MM.1S (cell line): ENCODE results near the gene REXO4.

Experiments used
- DNase-seq: peaks from one replicate; pipeline ENCODE4 v3.0.0-alpha.2; 2015
- H2AFZ ChIP-seq: fragments of 300-600 bp; sonication (generic); 2 replicates; pipeline ENCODE4 v1.6.0; 2016; ENCODE audit warnings: antibody characterized with exemption, low read length
- H3F3A ChIP-seq: fragments of 300-600 bp; sonication (generic); 2 replicates; pipeline ENCODE4 v1.6.1; 2016; ENCODE audit warnings: mild to moderate bottlenecking, antibody characterized with exemption, low read length, moderate library complexity, mixed read lengths; ENCODE audit not compliant: insufficient read depth
- H3K27ac ChIP-seq: fragments of 300-600 bp; sonication (generic); 2 replicates; pipeline ENCODE4 v1.5.1; 2016; ENCODE audit warnings: mild to moderate bottlenecking, low read length
- H3K27me3 ChIP-seq: fragments of 300-600 bp; sonication (generic); replicated peaks from 2 replicates; pipeline ENCODE4 v1.6.0; 2016; ENCODE audit warnings: low read length; ENCODE audit not compliant: insufficient read depth
- H3K36me3 ChIP-seq: fragments of 300-600 bp; sonication (generic); replicated peaks from 2 replicates; pipeline ENCODE4 v1.6.1; 2016; ENCODE audit warnings: mild to moderate bottlenecking, low read length, mixed read lengths; ENCODE audit not compliant: insufficient read depth
- H3K4me1 ChIP-seq: fragments of 300-600 bp; sonication (generic); 2 replicates; pipeline ENCODE4 v1.6.1; 2016; ENCODE audit warnings: low read length, mixed read lengths
- H3K4me2 ChIP-seq: fragments of 300-600 bp; sonication (generic); 2 replicates; pipeline ENCODE4 v1.6.0; 2016; ENCODE audit warnings: low read depth, low read length
- H3K4me3 ChIP-seq: fragments of 300-600 bp; sonication (generic); 2 replicates; pipeline ENCODE4 v1.5.1; 2016; ENCODE audit warnings: low read length, mixed read lengths
- H3K79me2 ChIP-seq: fragments of 300-600 bp; sonication (generic); 2 replicates; pipeline ENCODE4 v1.6.1; 2016; ENCODE audit warnings: mixed run types, low read length, mixed read lengths
- H3K9ac ChIP-seq: fragments of 300-600 bp; sonication (generic); 2 replicates; pipeline ENCODE4 v1.6.1; 2016; ENCODE audit warnings: low read length, mixed read lengths
- H3K9me2 ChIP-seq: fragments of 300-600 bp; sonication (generic); replicated peaks from 2 replicates; pipeline ENCODE4 v1.6.1; 2016; ENCODE audit warnings: mild to moderate bottlenecking, low read length, mixed read lengths; ENCODE audit not compliant: insufficient read depth
- H3K9me3 ChIP-seq: fragments of 300-600 bp; sonication (generic); replicated peaks from 2 replicates; pipeline ENCODE4 v1.6.1; 2016; ENCODE audit warnings: mild to moderate bottlenecking, low read length, mixed read lengths; ENCODE audit not compliant: insufficient read depth
- H4K20me1 ChIP-seq: fragments of 300-600 bp; sonication (generic); 2 replicates; pipeline ENCODE4 v1.6.1; 2016; ENCODE audit warnings: mild to moderate bottlenecking, low read length, moderate library complexity, mixed read lengths; ENCODE audit not compliant: insufficient read depth
- EZH2 ChIP-seq: fragments of 300-600 bp; sonication (generic); optimal IDR thresholded peaks from 2 replicates; pipeline ENCODE3; 2017; ENCODE audit warnings: low read depth, mild to moderate bottlenecking, antibody characterized with exemption, low read length, mixed read lengths
- EZH2phosphoT487 ChIP-seq: fragments of 300-600 bp; sonication (generic); IDR thresholded peaks from 2 replicates; pipeline ENCODE4 v1.6.1; 2018; ENCODE audit warnings: antibody characterized with exemption, low read length
- TF ChIP-seq, protein P1 (sequence below): fragments of 300-600 bp; sonication (generic); IDR thresholded peaks from 2 replicates; pipeline ENCODE4 v1.5.1; 2016; ENCODE audit warnings: antibody characterized with exemption, low read length, mixed read lengths

The REXO4 gene, protein sequence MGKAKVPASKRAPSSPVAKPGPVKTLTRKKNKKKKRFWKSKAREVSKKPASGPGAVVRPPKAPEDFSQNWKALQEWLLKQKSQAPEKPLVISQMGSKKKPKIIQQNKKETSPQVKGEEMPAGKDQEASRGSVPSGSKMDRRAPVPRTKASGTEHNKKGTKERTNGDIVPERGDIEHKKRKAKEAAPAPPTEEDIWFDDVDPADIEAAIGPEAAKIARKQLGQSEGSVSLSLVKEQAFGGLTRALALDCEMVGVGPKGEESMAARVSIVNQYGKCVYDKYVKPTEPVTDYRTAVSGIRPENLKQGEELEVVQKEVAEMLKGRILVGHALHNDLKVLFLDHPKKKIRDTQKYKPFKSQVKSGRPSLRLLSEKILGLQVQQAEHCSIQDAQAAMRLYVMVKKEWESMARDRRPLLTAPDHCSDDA

GRCh38 chr9:133417541-133418461, at the start of gene REXO4:
Gene REXO4, minus strand, starts transcription at chr9:133418010. Its CDS starts 166 bp downstream, at chr9:133417844.
- peak within 1 kb of the TSS; percentile 71; the same call in 1 of the 2 replicates for H3K27ac ChIP-seq
- H3K36me3 ChIP-seq, result peaks cover 4% of the 10 kb centered on the region; the same call in 1 of the 2 replicates
- H3K9ac ChIP-seq, result peak within 1 kb of the TSS; percentile 74
- H3F3A ChIP-seq, result 0 out of 2 replicates have a peak, but pooled peaks cover 3% of the 10 kb centered on the region
- TF ChIP-seq EZH2phosphoT487, result no peak
- TF ChIP-seq, protein P1, sequence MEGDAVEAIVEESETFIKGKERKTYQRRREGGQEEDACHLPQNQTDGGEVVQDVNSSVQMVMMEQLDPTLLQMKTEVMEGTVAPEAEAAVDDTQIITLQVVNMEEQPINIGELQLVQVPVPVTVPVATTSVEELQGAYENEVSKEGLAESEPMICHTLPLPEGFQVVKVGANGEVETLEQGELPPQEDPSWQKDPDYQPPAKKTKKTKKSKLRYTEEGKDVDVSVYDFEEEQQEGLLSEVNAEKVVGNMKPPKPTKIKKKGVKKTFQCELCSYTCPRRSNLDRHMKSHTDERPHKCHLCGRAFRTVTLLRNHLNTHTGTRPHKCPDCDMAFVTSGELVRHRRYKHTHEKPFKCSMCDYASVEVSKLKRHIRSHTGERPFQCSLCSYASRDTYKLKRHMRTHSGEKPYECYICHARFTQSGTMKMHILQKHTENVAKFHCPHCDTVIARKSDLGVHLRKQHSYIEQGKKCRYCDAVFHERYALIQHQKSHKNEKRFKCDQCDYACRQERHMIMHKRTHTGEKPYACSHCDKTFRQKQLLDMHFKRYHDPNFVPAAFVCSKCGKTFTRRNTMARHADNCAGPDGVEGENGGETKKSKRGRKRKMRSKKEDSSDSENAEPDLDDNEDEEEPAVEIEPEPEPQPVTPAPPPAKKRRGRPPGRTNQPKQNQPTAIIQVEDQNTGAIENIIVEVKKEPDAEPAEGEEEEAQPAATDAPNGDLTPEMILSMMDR, result no peak
- H3K9me2 ChIP-seq, result no peaks in the 10 kb centered on the region
- no peaks in the 10 kb centered on the region for H4K20me1 ChIP-seq
- peak within 1 kb of the TSS; percentile 88 for H3K4me3 ChIP-seq
- no peaks in the 10 kb centered on the region for H3K9me3 ChIP-seq
- H3K27me3 ChIP-seq, result peaks cover 1% of the 10 kb centered on the region
- H3K4me2 ChIP-seq, result peak within 1 kb of the TSS; percentile 93
- peaks cover 45% of the 10 kb centered on the region for H3K79me2 ChIP-seq
- H3K4me1 ChIP-seq, result peaks cover 12% of the 10 kb centered on the region; the same call in 1 of the 2 replicates
- peak; percentile 79 for DNase-seq
- peak within 1 kb of the TSS; percentile 93 for H2AFZ ChIP-seq

GRCh38 chr9:133467101-133467500, 49.3 kb upstream of the REXO4 start:
- no peaks in the 10 kb centered on the region for H3K9me3 ChIP-seq
- no peak overlapping the region for H3K4me3 ChIP-seq
- no peak overlapping the region for H3K9ac ChIP-seq
- peaks cover 5% of the 10 kb centered on the region for H3K4me1 ChIP-seq
- TF ChIP-seq, protein P1, result no peak
- TF ChIP-seq EZH2phosphoT487 (no peak), EZH2 (no peak)
- no peak overlapping the region for H3K4me2 ChIP-seq
- H3K27me3 ChIP-seq, result peaks cover 30% of the 10 kb centered on the region
- DNase-seq, result no peak
- no peaks in the 10 kb centered on the region for H3K9me2 ChIP-seq
- no peaks in the 10 kb centered on the region for H3K36me3 ChIP-seq
- no peak overlapping the region for H2AFZ ChIP-seq
- no peaks in the 10 kb centered on the region for H3F3A ChIP-seq
- H4K20me1 ChIP-seq, result no peaks in the 10 kb centered on the region
- no peak overlapping the region for H3K27ac ChIP-seq
- no peaks in the 10 kb centered on the region for H3K79me2 ChIP-seq

- TF ChIP-seq, protein P1, result no peak
- TF ChIP-seq EZH2, result no peak
- TF ChIP-seq EZH2phosphoT487, result no peak
- no peaks in the 10 kb centered on the region for H3K36me3 ChIP-seq
- peaks cover 30% of the 10 kb centered on the region for H3K27me3 ChIP-seq
- peaks cover 13% of the 10 kb centered on the region for H3K4me1 ChIP-seq
- no peak overlapping the region for H2AFZ ChIP-seq
- H3K4me2 ChIP-seq, result no peak overlapping the region
- no peaks in the 10 kb centered on the region for H3K9me2 ChIP-seq
- no peaks in the 10 kb centered on the region for H3F3A ChIP-seq
- no peak overlapping the region for H3K27ac ChIP-seq
- no peak for DNase-seq
- no peaks in the 10 kb centered on the region for H3K79me2 ChIP-seq
- H3K9me3 ChIP-seq, result no peaks in the 10 kb centered on the region
- H3K4me3 ChIP-seq, result no peak overlapping the region
- no peak overlapping the region for H3K9ac ChIP-seq
- no peaks in the 10 kb centered on the region for H4K20me1 ChIP-seq
Observed at GRCh38 chr9:133465984-133466383, 48.2 kb upstream of the REXO4 start.
